Spinal cord (tissue), 10 donors: ENCODE results near the gene DPYSL4. TPM values are rescaled to one million over a fixed set of nuclear protein-coding genes. Genes with fewer than 3 reads are reported as not detected.

ENCODE experiments used
- DNase-seq, 6 donors: peaks; one replicate each; pipeline versions ENCODE4 v3.0.0 to v3.0.0-alpha.2; 2013 to 2015; ENCODE audit warnings: low spot score in 6 of 6, low read depth in 4 of 6
- H3K27ac ChIP-seq: one replicate; pipeline ENCODE4 v1.5.1; 2013; ENCODE audit warnings: low read depth, low read length, control low read depth
- H3K27me3 ChIP-seq: one replicate; pipeline ENCODE4 v1.6.1; 2013; ENCODE audit warnings: low read length; ENCODE audit not compliant: control insufficient read depth, insufficient read depth
- H3K36me3 ChIP-seq: one replicate; pipeline ENCODE4 v1.6.1; 2013; ENCODE audit warnings: low read length; ENCODE audit not compliant: control insufficient read depth, insufficient read depth
- H3K4me1 ChIP-seq: one replicate; pipeline ENCODE4 v1.6.1; 2013; ENCODE audit warnings: low read length; ENCODE audit not compliant: control insufficient read depth, insufficient read depth
- H3K4me3 ChIP-seq: one replicate; pipeline ENCODE4 v1.5.1; 2013; ENCODE audit warnings: low read depth, low read length, control low read depth
- H3K9me3 ChIP-seq: one replicate; pipeline ENCODE4 v1.6.1; 2013; ENCODE audit warnings: low read length; ENCODE audit not compliant: control insufficient read depth, insufficient read depth
- WGBS: methylation state at CpG from one replicate; pipeline ENCODE4 v1.1.5; 2013; ENCODE audit warnings: missing lambda C conversion rate; ENCODE audit not compliant: insufficient coverage; 5-methylcytosine and 5-hydroxymethylcytosine counted together
- polyA plus RNA-seq, 2 donors: library from polyadenylated mRNA; unstranded; fragments of 120-200 nt; gene quantifications; one replicate each; pipeline ENCODE4 v1.2.1, GENCODE V29; 2013; ENCODE audit not compliant: insufficient read length in 2 of 2
- total RNA-seq, 2 donors: library from RNA; depleted of rRNA in 1 of 2; stranded (reverse); fragments of 120-200 nt in 1 of 2; fragments of >200 nt in 1 of 2; gene quantifications; one replicate each; pipeline versions ENCODE4 v1.2.3 to v1.2.4, GENCODE V29; 2013 to 2014
- donor health status: healthy.

The DPYSL4 gene
- total and polyA plus RNA-seq, 4 donors: 21.3 to 97.6 (median 59.1) TPM

GRCh38 chr10:132193907-132194552, 7.3 kb downstream of the DPYSL4 start:
- Histone ChIP-seq H3K4me1 (peaks cover under 1% of the 10 kb centered on the region), H3K9me3 (no peaks in the 10 kb centered on the region), H3K27ac (no peak overlapping the region), H3K36me3 (peaks cover 91% of the 10 kb centered on the region), H3K4me3 (no peak overlapping the region), H3K27me3 (no peaks in the 10 kb centered on the region)
- WGBS: 77% methylated on average over 20 of the region's 21 CpGs
- no peak for DNase-seq

- no peaks in the 10 kb centered on the region for H3K4me1 ChIP-seq
- H3K4me3 ChIP-seq: no peak overlapping the region
- no peaks in the 10 kb centered on the region for H3K9me3 ChIP-seq
- H3K27me3 ChIP-seq: no peaks in the 10 kb centered on the region
- H3K36me3 ChIP-seq: peaks cover 91% of the 10 kb centered on the region
- no peak for DNase-seq
- no peak overlapping the region for H3K27ac ChIP-seq
- WGBS: over 99% methylated on average over 8 of the region's 15 CpGs
These were observed 8.0 kb downstream of the DPYSL4 start for GRCh38 chr10:132194726-132195125.

- Histone ChIP-seq H3K9me3 (no peaks in the 10 kb centered on the region), H3K27me3 (no peaks in the 10 kb centered on the region), H3K4me1 (no peaks in the 10 kb centered on the region), H3K4me3 (no peak overlapping the region), H3K27ac (no peak overlapping the region), H3K36me3 (peaks cover 91% of the 10 kb centered on the region)
- no peak for DNase-seq
- 96% methylated on average over 13 of the region's 13 CpGs for WGBS
These were observed 8.8 kb downstream of the DPYSL4 start for GRCh38 chr10:132195366-132196075.

GRCh38 chr10:132196178-132197113, 9.7 kb downstream of the DPYSL4 start:
- Histone ChIP-seq H3K4me3 (no peak overlapping the region), H3K27me3 (no peaks in the 10 kb centered on the region), H3K36me3 (peaks cover 97% of the 10 kb centered on the region), H3K4me1 (no peaks in the 10 kb centered on the region), H3K9me3 (no peaks in the 10 kb centered on the region), H3K27ac (no peak overlapping the region)
- no peak for DNase-seq
- 88% methylated on average over 30 of the region's 30 CpGs for WGBS

GRCh38 chr10:132197271-132198067, 10.7 kb downstream of the DPYSL4 start:
- H3K27ac ChIP-seq: no peak overlapping the region

GRCh38 chr10:132198068-132198370, 11.3 kb downstream of the DPYSL4 start:
- Histone ChIP-seq H3K36me3 (peaks cover 100% of the 10 kb centered on the region), H3K4me3 (no peak overlapping the region), H3K9me3 (no peaks in the 10 kb centered on the region), H3K4me1 (no peaks in the 10 kb centered on the region), H3K27me3 (no peaks in the 10 kb centered on the region), H3K27ac (no peak overlapping the region)
- DNase-seq: no peak
- no CpG with 5 or more reads among the region's 3 CpGs for WGBS

More at GRCh38 chr10:132197271-132198067, 10.7 kb downstream of the DPYSL4 start:
- Histone ChIP-seq H3K27me3 (no peaks in the 10 kb centered on the region), H3K4me3 (no peak overlapping the region), H3K4me1 (no peaks in the 10 kb centered on the region), H3K9me3 (no peaks in the 10 kb centered on the region), H3K36me3 (peaks cover 100% of the 10 kb centered on the region)
- 92% methylated on average over 13 of the region's 25 CpGs for WGBS
- no peak for DNase-seq

- H3K4me3 ChIP-seq: no peak overlapping the region
- H3K27ac ChIP-seq: no peak overlapping the region
- DNase-seq: no peak
- 94% methylated on average over 33 of the region's 35 CpGs for WGBS
- H3K4me1 ChIP-seq: no peaks in the 10 kb centered on the region
- no peaks in the 10 kb centered on the region for H3K9me3 ChIP-seq
- H3K27me3 ChIP-seq: no peaks in the 10 kb centered on the region
- peaks cover 100% of the 10 kb centered on the region for H3K36me3 ChIP-seq
These were observed 11.8 kb downstream of the DPYSL4 start for GRCh38 chr10:132198381-132199181.

GRCh38 chr10:132199268-132199853, 12.6 kb downstream of the DPYSL4 start:
- DNase-seq: no peak

More at GRCh38 chr10:132199268-132199853, 12.6 kb downstream of the DPYSL4 start:
- Histone ChIP-seq H3K27me3 (no peaks in the 10 kb centered on the region), H3K27ac (no peak overlapping the region), H3K9me3 (no peaks in the 10 kb centered on the region), H3K36me3 (peaks cover 100% of the 10 kb centered on the region), H3K4me3 (no peak overlapping the region), H3K4me1 (no peaks in the 10 kb centered on the region)
- 96% methylated on average over 3 of the region's 11 CpGs for WGBS
